Measurements from ENCODE around the gene LNX2.

GRCh38 chr13:27628081-27628480 is 7.8 kb upstream of the LNX2 start:
- TF ChIP-seq CTCF (IDR thresholded peaks at IDR 0.05) (no peak), POLR2A (IDR thresholded peaks at IDR 0.05) (no peak)

Data from thyroid gland (tissue), 4 donors.